GM12872 (cell line): Measurements from ENCODE around the gene NABP1.

Experiments
- TF ChIP-seq, protein P1 (sequence below): IDR thresholded peaks from 3 replicates; pipeline ENCODE4 v1.5.1; 2011; ENCODE audit warnings: low read depth, mild to moderate bottlenecking, low read length, moderate library complexity; ENCODE audit not compliant: insufficient read depth

NABP1 gene

DNA sequence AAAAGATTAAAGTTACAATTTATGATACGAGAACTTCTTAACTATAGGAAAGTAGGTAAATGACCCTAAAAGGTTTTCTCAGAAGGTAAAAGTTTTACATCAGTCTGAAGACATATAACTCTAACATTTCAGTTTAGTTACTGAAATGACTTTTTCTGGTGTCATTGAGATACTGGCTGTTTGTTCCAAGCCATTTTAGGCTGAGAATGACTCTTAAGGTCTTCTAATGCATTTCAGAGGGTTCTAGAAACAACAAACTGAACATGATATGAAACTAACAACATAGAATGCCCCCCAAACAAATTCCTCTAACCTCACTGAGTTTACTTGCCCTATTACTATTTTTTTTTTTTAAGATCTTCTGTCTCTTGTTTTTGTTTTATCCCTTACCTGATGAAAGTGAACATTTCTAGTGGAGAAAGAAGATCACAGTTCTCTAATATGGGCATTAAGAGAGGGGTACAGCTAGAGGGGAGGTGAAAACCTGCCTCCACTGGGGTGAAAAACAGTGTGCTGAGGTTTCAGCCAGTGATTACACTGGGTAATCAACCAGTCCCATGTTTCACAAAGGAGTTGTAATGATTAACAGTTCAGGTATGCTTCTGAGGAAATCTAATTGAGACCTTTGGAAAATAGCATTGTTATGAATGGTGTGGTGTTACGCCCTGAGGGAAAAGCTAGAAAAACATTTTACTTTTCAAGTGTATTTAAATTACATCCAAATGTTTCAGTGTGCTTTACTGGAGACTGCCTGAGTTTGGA is 11.2 kb downstream of the NABP1 start:
- TF ChIP-seq, protein P1, sequence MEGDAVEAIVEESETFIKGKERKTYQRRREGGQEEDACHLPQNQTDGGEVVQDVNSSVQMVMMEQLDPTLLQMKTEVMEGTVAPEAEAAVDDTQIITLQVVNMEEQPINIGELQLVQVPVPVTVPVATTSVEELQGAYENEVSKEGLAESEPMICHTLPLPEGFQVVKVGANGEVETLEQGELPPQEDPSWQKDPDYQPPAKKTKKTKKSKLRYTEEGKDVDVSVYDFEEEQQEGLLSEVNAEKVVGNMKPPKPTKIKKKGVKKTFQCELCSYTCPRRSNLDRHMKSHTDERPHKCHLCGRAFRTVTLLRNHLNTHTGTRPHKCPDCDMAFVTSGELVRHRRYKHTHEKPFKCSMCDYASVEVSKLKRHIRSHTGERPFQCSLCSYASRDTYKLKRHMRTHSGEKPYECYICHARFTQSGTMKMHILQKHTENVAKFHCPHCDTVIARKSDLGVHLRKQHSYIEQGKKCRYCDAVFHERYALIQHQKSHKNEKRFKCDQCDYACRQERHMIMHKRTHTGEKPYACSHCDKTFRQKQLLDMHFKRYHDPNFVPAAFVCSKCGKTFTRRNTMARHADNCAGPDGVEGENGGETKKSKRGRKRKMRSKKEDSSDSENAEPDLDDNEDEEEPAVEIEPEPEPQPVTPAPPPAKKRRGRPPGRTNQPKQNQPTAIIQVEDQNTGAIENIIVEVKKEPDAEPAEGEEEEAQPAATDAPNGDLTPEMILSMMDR, result no peak

DNA sequence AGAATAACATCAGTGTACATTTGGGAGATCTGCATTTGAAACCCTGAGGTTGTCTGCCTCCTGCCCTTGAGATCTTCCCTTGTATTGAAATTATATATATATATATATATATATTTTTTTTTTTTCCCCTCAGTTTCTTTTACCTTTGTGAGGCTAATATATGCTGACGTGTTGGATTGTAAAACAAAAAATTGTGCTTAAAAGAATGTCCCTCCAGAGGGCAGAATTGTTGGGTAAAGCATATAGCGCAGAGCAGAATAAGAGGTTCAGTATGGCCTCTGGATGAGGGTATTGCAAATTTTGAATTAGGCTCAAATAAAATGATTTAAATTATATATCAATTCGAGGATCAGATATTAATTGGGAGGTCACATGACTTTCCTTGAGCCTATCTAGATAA is 12.4 kb downstream of the NABP1 start:
- TF ChIP-seq, protein P1, result no peak

DNA sequence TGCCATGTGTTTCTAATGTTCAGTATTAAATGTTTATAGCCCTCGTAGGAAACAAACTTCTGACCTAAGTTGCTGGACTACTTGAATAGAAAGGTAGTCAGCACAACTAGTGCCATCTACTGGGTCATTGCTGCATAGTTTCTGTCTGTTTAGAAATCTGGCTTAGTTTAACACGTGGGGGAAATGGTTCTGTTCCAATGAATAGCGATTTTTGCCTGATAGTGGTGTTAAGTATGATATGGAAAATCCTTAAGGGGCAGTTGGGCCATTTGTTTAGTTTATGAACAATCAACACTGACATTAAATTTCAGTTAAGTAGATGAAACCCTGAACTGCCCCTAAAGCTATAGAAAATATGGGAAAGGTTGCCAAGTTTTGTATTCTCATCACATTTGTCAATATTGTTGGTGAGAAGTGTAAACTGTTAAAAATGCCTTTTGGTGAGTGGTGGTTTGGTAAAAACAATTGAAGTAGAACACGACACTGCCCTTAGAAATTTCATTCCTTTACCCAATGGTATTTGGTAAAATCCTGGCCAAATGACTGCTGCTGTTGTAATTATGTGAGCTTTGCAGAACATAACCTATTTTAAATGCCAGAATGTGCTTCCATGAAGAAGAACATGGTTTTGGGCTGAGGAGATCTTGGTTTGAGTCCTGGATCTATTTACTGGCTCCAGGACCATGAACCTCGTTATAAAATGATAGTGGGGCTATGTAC is 13.2 kb downstream of the NABP1 start:
- TF ChIP-seq, protein P1, result peak; percentile 77

DNA sequence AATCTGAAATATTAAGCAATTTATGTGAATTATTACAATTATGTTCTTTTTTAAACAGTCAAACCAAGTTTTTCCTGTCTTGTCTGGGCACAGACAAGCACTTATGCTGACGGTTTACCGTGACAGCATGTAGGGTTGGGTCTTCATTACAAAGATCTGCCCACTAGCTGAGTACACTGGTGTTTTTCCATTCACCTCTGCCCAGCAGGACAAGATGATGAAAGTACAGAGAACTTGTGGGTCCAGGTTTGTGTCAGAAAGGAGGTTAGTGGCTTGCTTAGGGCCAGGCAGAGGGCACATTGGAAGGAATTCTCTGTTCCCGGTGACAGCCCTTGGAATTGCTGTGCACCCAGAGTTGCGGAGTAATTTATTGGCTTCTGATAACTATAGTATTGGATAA is 14.0 kb downstream of the NABP1 start:
- TF ChIP-seq, protein P1, result no peak

DNA sequence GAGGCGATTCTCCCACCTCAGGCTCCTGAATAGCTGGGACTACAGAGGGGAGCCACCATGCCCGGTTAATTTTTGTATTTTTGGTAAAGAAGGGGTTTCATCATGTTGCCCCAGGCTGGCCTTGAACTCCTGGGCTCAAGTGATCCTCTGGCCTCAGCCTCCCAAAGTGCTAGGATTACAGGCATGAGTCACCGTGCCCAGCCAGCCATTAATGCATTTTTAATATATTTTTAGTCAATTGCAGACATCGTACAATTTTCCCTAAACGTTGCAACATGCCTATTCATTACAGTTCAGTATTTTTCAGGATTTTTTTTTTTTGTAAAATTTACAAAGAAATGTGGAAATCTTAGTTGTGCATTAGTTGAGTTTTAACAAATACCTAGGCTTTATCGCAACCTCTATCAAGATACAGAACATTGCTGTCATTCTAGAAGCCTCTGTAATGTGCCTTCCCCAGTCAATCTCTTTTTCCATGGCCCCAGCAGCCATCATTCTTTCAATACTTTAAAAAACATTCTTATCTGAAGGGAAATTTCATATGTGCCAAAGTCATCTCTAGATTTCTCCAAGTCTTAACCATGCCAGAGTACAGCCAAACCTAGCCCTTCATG is 14.7 kb downstream of the NABP1 start:
- TF ChIP-seq, protein P1, result no peak

DNA sequence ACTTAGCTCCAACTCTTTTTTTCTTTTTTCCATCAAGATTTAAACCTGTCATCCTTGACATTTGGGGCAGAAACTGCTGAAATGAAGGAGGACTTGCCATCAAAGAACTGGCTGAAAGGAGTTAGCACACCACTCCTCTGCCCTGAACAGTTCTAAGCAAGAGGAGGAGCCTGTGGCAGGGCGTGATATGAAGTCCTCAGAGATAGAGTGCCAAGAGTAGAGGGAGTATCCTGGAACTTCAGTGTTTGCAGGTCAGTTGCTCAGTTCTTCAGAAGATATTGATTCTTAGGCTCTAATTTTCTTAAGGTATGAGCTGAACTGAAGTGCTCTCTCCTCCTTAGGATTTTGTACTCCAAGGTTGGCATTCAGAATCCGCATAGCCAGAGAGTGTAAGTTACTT is 15.2 kb downstream of the NABP1 start:
- TF ChIP-seq, protein P1, result no peak

DNA sequence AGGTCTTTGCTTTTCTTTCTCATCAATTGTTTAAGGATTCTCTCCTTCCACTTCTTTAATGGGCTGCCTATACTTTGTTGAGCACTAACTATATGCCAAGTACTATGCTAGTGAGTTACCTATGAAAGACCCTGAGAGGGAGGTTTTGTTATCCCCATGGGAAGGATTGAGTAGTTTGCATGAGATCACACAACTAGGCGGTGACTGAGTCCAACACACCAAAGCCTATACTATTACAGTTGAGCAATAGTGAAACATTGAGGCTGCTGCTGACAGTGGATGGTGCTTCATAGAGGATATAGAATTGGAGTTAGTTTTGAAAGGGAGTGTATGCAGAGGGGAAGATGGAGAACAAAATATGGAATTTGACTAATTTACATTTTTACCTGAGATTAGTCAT is 15.8 kb downstream of the NABP1 start:
- TF ChIP-seq, protein P1, result no peak
